Raji (cell line): ENCODE measurements around the gene ANO6.

Experiments used
- POLR2A ChIP-seq: IDR thresholded peaks from 2 replicates; pipeline ENCODE4 v1.6.1; 2011; ENCODE audit warnings: low read depth, low read length, control low read depth; ENCODE audit not compliant: insufficient read depth

ANO6 gene

DNA sequence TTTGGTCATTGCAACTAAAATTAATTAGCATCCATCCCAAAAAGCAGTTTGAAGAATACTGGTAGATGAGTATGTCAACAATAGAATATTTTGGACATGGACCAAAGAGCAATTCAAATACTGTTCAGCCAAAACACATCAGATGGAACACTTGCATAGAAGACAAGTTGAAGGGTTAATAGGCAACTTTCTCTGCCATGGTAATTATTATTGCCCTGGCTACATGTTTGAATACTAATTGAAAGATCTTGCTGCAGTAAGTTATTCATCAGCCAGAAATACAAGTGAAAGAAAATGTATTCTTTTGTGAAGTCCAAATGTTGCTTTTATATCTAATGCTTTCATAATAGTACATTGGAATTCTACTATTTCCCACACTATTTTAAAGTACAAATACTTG is 10.1 kb downstream of the ANO6 start:
- no peak for TF ChIP-seq POLR2A

DNA sequence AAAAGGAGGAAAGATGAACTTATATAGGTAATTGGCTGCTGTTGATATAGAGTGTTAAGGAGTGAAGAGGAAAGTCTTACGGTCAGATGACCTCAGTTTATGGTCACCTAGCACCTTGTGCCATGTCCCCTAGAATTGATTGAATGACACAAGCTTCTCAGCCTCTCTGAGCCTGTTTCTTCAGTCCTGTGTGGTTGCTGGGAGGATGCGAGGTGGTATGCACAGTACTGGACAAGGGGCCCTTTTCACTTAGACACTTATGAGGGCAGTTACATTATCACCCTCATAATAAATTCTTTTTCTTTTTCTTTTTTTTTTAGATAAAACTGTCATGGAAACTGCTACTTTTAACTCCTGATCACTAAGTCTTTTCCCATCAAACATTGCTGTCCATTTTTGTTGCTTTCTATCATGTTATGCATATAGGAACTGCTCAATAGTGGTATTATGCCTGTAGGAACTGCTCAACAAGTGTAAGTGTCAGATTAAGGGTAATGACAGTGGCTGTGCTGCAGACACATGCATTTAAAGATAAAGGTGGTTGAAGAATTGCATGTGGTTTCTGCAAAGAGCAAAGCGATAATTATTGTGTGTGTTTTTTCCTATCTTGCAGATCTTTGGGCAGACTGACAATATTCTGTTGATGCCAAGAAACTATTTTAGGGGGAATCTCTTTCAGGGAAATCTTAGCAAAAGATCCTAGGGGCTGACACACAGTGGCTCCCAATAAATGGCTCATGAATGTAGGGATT is 11.6 kb downstream of the ANO6 start:
- TF ChIP-seq POLR2A = no peak

DNA sequence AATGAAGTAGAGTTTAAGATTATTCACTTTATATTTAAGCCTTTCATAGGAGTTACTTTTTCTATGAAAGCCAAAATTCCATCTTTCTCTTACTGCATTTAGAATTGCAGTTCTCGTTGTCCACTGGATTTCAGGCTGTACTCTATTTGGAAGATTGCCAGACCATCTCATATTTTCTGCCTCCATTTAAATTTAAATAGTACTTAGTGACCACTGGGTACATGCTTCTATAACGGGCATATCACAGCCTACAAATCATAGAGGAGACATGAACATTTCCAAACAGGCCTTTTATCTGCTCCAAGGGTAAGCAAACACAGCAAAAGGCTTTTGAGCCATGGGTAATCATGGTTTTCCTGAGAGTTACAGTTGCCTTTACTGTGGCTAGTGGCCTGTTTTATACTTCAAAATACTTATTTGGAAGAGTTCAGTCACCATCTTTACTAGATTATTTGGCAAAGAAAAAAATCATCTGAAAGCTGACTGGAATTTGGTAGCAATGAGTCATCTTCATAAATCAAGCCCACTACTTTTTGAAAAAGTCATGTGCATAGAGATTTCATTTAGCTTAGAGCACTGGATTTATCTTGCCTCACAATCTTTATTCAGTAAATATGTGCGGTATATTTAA is 15.7 kb downstream of the ANO6 start:
- TF ChIP-seq POLR2A = no peak

DNA sequence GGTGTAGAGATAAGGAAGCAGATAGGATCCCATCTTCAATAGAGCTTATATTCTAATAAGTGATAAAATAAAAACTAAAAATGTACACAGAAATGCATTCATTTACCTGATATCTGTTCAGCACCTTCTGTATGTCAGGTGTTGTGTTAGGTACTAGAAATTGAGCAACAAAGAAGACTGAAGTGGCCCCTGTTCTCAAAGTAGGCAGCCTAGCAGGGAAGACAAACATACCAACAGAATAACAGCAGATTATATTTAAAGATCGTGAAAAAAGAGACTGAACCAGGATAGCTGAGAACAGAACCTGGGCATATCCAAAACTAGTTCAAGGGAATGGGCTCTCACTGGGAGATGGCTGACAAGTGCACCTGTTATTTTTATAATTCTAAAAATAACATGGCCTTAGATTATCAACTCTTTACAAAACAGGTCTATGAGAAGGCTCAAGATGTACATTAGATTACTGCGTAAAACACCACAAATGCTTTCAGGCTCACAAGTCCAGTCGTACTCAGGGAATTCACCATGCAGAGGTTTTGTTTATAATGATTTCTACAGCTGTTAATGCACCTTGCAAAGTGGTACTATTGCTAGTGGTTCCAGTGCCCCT is 16.4 kb downstream of the ANO6 start:
- no peak for TF ChIP-seq POLR2A

DNA sequence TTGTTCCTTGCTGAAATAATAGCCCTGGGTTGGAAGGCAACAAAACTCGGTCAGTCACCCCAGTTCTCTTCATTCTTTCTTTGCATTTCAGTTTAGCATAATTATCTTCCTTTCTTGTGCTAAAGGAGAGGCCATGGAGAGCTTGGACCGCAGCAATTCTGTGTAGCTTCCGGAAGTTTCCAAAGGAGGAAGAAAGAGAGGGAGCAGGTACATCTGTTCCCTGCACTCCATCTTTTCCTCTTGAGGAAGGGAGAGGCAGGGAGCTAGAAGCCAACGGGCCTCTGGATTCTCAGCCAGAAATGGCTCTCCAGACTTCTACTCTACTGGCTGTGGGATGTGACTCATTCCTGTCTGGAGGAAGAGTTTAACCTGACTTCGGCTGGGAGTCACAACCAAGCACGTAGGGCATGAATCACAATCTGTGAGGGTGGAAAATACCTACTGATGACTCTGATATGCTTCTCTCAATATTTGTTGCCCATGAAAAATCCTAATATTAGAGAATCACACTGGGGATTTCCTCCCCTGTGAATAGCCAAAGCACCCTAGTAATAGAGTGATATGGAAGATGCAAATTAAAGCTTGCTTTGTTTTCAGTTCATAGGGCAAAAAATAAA is 17.0 kb downstream of the ANO6 start:
- no peak for TF ChIP-seq POLR2A

DNA sequence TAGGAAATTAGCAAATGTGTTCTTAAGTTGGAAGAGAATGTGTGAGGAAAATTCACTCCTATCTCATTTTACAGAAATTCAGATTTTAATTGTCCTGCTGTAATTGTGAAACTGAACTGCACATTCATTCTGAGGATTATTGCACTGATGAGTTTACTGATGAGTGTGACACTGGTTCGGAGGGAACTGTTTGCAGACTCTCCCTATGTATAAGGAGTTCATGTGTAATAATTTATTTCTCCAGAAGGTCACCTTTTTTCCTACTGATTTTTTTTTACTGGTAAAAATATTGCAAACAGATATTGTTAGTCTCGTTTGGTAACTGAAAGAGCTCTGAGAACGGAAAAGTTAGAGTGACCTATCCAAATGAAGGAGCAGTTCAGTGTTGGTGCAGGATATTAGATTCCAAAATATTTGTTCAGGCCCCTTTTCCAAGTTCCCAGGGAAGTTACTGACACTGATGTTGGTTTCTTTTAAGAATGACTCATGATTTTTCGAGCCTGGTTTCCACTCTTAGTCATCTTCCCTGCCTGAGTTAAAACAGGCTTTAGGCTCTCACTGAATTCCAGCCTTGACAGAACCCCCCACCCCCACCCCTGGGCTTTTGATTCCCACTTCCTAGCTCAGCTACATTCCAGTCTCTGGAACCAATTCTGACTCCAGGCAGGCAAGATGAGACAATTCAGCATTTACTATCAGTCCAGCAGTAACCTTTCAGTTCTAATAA is 18.4 kb downstream of the ANO6 start:
- no peak for TF ChIP-seq POLR2A

DNA sequence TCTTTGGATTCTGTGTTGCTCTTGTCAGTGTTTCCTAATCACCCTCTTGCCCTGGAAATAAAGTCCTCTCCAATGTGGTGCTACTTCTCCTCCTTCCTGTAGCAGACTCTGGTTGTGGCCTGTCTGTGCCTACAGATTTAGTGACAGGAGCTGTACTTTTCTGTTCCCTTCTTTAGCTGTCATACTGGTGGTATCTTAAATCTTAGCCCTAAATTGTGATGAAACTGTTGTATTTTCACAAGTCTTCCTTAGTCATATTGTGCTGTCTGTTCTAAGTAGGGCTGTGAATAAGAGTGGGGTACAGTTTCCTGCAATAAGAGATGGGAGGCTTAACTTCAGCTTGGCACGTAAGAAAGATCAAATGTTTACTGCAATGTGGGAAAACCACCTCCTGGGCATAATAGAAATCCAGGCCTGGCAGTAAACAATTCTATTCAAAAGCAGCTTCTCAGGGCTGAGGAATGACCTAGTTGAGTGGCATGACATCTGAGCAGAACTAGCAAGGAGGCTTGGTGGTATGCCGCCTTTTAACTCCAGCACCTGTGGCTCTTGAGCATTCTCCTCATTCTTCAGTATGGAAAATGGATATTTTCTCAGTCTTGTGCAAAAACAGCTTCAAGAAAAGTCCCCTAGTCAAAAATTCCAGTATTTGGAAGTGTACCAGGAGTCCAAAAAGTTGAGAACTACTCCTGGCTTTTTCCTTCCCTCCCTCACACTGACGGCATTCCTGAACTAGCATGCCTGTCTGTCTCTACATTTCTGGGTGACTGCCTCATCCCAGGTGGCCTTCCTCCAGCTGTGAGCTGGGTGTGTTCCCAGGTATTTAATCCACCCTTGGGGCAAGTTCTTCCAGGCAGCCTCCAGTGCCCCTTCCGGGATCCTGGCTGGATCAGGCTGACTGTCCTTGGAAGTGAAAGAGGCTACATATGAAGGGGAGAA is 19.5 kb downstream of the ANO6 start:
- no peak for TF ChIP-seq POLR2A

DNA sequence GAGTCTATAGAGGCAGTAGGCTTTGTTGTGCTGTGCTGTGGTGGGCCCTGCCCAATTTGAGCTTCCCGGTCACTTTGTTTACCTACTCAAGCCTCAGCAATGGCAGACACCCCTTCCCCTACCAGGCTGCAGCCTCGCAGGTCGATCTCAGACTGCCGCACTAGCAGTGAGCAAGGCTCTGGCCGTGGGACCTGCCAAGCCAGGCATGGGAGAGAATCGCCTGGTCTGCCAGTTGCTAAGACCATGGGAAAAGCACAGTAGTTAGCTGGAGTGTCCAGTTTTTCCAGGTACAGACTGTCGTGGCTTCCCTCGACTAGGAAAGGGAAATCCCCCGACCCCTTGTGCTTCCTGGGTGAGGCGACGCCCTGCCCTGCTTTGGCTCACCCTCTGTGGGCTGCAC is 26.3 kb downstream of the ANO6 start:
- TF ChIP-seq POLR2A = no peak

DNA sequence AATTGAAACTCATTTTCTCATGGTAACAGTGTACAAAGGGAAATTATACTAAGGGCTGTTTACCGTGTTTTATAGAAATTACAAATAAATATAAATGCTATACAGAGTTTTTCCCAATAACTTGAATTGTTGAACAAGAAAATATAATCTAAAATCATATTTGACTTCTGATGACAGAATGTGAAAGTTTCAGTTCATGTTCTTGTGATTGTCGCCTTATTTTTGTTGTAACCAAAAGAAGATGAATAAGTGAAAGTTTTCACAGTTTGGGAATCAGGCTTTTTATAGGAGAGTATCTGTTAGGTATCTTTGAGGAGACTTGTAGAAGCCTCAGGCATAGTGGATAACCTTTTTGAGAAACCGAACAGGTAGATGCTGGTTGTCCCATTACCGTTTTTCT is 28.1 kb downstream of the ANO6 start:
- no peak for TF ChIP-seq POLR2A

DNA sequence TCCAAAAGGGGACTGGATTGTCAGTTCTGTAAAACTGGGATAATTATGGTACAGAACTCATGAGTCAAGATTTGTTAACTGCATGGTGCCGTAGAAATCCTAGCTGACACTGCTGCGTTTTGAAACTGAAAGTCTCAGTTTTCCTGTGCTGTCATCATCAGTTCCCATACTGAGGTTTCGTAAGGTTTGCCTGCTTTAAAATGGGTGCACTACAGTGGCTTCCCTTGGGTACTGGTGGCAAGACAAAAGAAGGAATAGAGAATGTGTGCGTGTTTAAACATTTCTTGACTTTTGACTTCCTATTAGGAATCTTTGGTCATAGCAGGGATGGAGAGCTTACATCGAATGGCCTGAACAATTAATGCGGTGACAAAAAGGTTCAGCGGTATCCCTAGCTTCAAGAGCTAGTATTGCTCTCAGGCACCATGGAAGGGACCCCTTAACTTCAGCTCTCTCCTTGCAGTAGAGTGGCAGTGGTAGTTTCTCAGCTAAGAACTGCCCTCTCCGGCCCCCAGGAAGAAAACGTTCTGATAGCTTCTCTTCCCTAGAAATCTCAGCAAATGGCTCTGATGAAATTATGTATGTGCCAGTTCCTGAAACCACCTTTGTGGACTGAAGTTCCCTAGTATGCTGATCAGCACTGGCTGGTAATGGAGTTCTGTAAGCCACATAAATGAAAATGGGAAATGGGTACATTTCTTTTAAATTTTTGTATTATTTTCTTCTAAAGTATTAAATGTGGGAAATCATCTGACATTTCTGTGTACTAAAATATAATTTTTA is 28.9 kb downstream of the ANO6 start:
- TF ChIP-seq POLR2A = no peak

DNA sequence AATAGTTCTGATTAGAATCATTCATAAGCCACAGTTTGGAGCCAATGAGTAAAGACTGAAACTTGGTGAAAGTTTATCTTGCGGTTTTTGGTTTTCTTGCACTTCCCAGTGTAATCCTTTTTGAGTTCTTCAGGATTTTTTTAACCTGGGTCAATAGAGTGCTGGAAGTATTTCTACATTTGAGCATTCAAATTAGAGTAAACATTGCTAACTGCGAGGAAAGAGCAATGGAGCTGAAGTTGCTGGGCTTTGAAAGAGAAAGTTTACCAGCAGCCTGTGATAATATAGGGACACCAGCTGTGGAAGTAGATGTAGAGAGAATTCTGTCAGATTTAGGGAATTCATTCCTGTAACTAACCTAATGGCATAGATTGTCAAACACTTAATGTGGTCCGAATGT is 30.3 kb downstream of the ANO6 start:
- no peak for TF ChIP-seq POLR2A

DNA sequence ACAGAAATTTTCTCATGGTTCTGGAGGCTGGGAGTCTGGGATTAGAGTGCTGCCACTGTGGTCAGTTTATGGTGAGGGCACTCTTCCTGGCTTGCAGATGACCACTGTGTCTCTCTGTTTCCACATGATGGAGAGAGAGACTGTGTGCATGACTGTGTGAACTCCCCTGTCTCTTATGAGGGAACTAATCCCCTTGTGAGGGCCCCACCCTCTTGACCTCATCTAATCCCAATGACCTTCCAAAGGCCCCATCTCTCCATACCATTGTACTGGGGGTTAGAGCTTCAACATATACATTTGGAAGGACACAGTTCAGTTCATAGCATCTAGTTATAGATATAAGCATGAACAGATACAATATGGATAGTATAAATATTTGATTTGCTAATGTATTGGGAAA is 31.7 kb downstream of the ANO6 start:
- no peak for TF ChIP-seq POLR2A

DNA sequence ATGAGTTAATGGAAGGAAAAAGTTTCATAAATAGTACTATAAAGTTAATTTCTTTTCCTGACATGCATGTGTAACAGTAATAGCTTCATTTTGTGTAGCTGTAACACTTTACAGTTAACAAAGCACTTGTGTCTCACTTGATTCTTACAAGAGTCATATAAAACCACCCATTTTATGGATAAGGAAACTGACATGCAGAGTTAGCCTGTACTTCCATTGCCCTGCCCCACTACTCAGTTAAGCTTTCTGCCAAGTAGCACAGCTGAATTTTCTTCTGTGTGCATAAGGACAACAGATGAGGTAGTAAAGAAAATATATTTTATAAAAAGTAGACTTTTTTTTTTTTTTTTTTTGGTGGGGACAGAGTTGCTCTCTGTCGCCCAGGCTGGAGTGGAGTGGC is 32.2 kb downstream of the ANO6 start:
- TF ChIP-seq POLR2A = no peak
